Middle frontal gyrus (tissue), 1 donor: ENCODE measurements around the gene MIPEP.
"Not testable (repeated sequence)": the region's sequence is repeated elsewhere in the genome, so short reads cannot be mapped to it uniquely, and the experiment has no call there.

ENCODE experiments used
- DNase-seq: peaks from one replicate; pipeline ENCODE4 v3.0.0-alpha.2; 2015; ENCODE audit warnings: low spot score; ENCODE audit errors: extremely low spot score

The MIPEP gene

GRCh38 chr13:23749288-23749873, 139.8 kb downstream of the MIPEP start:
- DNase-seq = no peak

DNA sequence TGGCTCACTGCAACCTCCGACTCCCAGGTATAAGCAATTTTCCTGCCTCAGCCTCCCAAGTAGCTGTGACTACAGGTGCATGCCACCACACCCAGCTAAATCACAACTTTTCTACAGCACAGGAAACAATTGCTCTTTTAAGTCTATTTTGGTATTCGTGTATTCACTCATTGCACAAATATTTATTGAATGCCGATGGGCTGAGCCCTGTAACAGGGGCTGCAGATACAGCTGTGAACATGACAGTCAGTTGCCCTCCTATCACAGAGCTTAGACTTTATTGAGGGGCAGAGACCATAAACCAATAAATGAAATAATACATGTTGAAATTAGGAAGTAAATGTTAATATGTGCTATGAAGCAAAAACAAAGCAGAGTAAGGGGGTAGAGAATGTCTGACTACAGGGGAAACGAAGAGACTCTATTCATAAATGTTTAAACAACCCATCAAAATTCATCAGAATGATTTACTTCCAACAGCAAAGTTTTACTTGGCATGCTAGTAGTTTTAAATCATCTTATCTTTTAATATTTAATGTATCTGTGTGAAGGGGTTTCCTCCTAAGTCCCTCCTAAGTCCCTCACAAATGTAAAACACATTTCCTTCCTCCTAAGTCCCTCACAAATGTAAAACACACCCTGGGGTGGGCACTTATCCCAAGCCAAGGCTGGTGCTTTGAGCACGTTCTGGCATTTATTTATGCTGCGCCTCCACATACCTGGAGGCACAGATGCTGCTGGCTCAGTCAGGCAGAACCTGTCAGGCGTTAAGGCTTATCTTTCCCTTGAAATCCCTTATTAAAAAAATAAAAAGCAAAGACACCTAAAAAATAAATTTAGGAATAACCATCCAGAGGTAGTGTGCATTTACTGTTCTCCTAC, 140.8 kb downstream of the MIPEP start:
- DNase-seq = no peak

GRCh38 chr13:23746141-23746540, 143.1 kb downstream of the MIPEP start:
- DNase-seq = not testable (repeated sequence)

- no peak for DNase-seq
Measured at GRCh38 chr13:23744315-23744714, 144.9 kb downstream of the MIPEP start.

DNA sequence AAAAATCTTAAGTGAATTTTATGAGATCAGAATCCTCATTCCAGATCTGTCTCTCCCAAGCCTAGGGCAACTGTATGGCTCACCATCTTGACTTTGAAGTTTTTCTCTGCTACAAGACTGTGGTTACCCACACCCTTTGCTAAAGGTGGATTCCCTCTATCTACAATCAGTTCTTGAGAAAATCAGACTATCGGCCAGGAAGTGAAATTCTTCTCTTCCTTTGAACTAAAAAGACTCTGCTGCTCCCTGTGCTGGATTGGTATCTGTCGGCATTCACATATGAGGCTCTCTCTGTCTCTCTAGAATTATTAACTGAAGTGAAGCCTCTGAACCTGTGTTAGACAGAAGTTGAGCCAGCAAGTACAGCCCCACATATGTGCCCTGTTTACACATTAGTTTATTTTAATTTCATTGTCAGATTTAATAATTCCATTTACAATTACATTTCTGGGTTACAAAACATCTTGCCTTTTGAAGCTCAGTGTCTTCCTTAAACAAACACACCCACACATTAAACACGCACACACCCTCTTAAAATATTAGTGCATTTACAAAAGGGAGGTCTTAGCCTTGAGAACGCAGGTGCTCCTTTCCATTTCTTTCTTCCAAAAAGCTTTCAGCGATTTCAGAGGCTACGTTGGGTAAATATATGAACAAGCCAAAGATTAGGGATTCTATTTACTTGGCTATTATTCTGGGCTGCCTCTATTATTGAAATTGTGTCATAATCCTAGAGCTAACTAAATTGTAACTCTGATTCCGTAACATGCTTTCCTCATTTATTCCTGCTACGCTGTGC, 145.7 kb downstream of the MIPEP start:
- DNase-seq = no peak

- no peak for DNase-seq
Measured at GRCh38 chr13:23741879-23742510, 147.2 kb downstream of the MIPEP start.

- DNase-seq = no peak
Measured at GRCh38 chr13:23740002-23740401, 149.2 kb downstream of the MIPEP start.

GRCh38 chr13:23739596-23739995, 149.6 kb downstream of the MIPEP start:
- DNase-seq = no peak

- no peak for DNase-seq
Measured at GRCh38 chr13:23736541-23736940, 152.7 kb downstream of the MIPEP start.

DNA sequence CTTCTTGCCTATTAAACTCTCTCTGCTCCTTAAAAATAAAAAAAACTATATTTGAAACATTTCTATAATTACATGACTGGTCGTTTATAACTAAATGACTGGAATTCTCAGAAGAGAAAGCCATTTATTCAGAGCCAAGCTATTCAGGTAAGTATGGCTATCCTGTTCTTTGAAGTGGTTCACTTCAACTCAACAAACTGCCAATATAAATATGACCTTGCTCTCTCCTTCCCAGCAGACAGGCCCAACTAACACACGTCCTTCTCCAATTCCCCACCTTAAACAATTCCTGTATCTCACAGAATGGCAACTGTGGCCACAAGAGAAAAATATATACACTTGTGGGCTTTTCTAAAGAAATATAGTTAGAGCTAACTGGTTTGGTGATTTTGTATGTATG, 153.9 kb downstream of the MIPEP start:
- no peak for DNase-seq

DNA sequence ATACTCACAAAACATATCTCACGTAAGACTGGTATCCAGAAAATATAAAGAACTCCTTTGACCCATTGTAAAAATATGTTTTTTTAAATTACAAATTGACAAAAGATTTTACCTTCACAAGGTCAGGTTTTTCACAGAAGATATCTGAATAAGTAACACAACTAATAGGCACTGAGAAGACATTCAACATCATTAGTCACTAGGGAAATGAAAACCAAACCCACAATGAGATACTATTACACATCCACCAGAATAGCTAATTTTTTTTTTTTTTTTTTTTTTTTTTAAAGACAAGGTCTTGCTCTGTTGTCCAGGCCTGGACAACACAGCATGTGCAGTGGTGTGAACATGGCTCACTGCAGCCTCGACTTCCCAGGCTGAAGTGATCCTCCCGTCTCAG, 157.5 kb downstream of the MIPEP start:
- no peak for DNase-seq

DNA sequence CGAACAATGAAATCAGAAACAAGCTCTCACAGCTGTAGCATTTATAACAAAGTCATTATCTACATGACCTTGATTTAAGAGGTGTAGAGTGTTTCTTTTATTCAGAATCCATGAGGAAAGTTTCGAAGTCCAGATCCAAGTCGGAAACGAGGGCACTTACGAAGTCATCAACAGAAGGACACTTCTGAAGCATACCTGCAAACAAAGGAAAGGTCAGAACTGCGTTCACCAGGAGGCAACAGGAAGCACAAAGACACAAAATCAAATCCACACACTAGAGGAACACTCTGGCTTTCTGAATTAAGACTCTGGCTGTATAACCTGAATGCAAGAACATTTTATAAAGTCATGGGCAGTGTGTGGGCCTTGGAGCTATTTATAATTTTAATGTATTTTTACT, 158.9 kb downstream of the MIPEP start:
- DNase-seq = no peak

GRCh38 chr13:23729531-23729930, 159.7 kb downstream of the MIPEP start:
- no peak for DNase-seq

DNA sequence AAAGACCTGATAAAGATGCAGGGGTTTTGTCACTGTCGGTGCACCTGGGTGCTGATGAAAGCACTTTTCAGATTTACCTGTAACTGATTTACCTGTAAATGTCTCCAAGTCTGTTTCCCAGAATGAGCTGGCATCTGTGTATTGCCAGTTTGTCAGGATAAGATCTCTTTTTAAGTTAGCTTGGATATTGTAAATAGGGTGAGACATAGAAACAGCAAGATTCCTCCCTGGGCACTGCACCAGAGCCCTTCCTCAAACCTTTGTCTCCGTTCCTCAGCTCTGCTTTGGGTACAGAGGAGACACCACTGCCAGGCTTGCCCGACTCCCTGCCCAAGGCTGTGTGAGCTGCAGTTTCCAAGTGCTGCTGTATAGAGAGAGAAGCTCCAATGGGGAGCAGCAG, 160.4 kb downstream of the MIPEP start:
- DNase-seq = no peak

DNA sequence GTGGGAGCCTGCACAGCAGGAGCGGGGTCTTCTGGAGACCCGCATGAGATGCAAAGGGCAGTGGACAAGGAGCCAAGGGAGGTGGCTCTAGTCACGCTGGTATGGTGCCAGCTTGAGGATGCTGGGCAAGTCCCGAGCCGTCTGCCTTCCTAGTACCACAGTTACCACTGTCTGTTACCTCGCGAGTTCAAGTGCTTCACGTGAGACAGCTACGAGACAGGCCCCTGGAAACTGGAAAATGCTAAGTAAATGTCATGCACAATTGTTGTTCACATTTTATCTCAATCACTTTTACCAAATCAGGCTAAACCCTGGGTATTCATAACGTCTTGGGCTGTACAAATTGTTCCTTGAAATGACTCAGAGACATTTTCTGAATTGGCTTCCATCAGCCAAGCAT, 163.3 kb downstream of the MIPEP start:
- DNase-seq = no peak

GRCh38 chr13:23724196-23724970, 164.8 kb downstream of the MIPEP start:
- DNase-seq = no peak

GRCh38 chr13:23723471-23723870, 165.7 kb downstream of the MIPEP start:
- DNase-seq = no peak

- no peak for DNase-seq
Measured at GRCh38 chr13:23722726-23723453, 166.3 kb downstream of the MIPEP start.

- no peak for DNase-seq
Measured at GRCh38 chr13:23718996-23719395, 170.2 kb downstream of the MIPEP start.

- DNase-seq = no peak
Measured at GRCh38 chr13:23716401-23716800, 172.8 kb downstream of the MIPEP start.
